Upper lobe of left lung (tissue), 6 donors: ENCODE results near the gene MT1B. TPM values are rescaled to one million over a fixed set of nuclear protein-coding genes. Genes with fewer than 3 reads are reported as not detected.

Experiments
- ATAC-seq, 2 donors: fragments of 200-7000 bp; cut with Tn5 transposase; one replicate each; pipeline ENCODE4 v1.9.1; 2022; ENCODE audit warnings: mild to moderate bottlenecking in 2 of 2, moderate library complexity in 2 of 2; ENCODE audit not compliant: low FRiP score in 2 of 2
- DNase-seq, 2 donors: peaks; one replicate each; pipeline ENCODE4 v3.0.0-alpha.2; 2019 to 2020
- H3K27ac ChIP-seq, 4 donors: fragments of 200-600 bp; sonication (generic); one replicate each; pipeline ENCODE4 v1.5.1; 2016 to 2019
- H3K27me3 ChIP-seq, 4 donors: fragments of 200-600 bp; sonication (generic); one replicate each; pipeline ENCODE4 v1.5.1; 2017 to 2019
- H3K36me3 ChIP-seq, 4 donors: fragments of 200-600 bp; sonication (generic); one replicate each; pipeline ENCODE4 v1.5.1; 2016 to 2019
- H3K4me1 ChIP-seq, 4 donors: fragments of 200-600 bp; sonication (generic); one replicate each; pipeline ENCODE4 v1.5.1; 2018 to 2019
- H3K4me3 ChIP-seq, 4 donors: fragments of 200-600 bp; sonication (generic); one replicate each; pipeline ENCODE4 v1.5.1; 2017 to 2019; ENCODE audit warnings: mild to moderate bottlenecking in 2 of 4, moderate library complexity in 1 of 4
- H3K9me3 ChIP-seq, 4 donors: fragments of 200-600 bp; sonication (generic); one replicate each; pipeline ENCODE4 v1.5.1; 2018 to 2019
- EP300 ChIP-seq, 4 donors: sonication (generic); formaldehyde crosslinking; IDR thresholded peaks; one replicate each; pipeline ENCODE4 v1.5.1; 2017; ENCODE audit warnings: antibody characterized with exemption in 4 of 4, control low read depth in 2 of 4
- POLR2A ChIP-seq, 4 donors: fragments of 450-650 bp; IDR thresholded peaks; one replicate each; pipeline ENCODE4 v1.5.1; 2016 to 2017; ENCODE audit warnings: antibody characterized with exemption in 4 of 4, mild to moderate bottlenecking in 2 of 4
- POLR2AphosphoS5 ChIP-seq, 2 donors: sonication (generic); formaldehyde crosslinking; IDR thresholded peaks; one replicate each; pipeline ENCODE4 v1.5.1; 2017; ENCODE audit warnings: antibody characterized with exemption in 2 of 2
- WGBS, 2 donors: methylation state at CpG; one replicate each; pipeline ENCODE4 v1.1.5; 2017 to 2018; 5-methylcytosine and 5-hydroxymethylcytosine counted together
- total RNA-seq, 6 donors: library from RNA; depleted of rRNA in 4 of 6; stranded (reverse); fragments of >200 nt in 4 of 6; gene quantifications; one replicate each; pipeline versions ENCODE4 v1.1.0 to v1.2.1, GENCODE V29; 2016 to 2021
- TF ChIP-seq, protein P1 (sequence below), 6 experiments: fragments of 450-650 bp in 4 of 6; fragments of 200-600 bp in 2 of 6; sonication (generic) in 2 of 6; IDR thresholded peaks; one replicate each; pipeline ENCODE4 v1.5.1; 2016 to 2019; ENCODE audit warnings: antibody characterized with exemption in 6 of 6
- donor health status: DM: no; HTN: no; CAD: no; lungs with moderate emphysema.
- donor health status: DM: no; HTN: yes; CAD: no; lungs with severe emphysema.

MT1B gene
- total RNA-seq, 6 donors from 2014 or later, result not detected

DNA sequence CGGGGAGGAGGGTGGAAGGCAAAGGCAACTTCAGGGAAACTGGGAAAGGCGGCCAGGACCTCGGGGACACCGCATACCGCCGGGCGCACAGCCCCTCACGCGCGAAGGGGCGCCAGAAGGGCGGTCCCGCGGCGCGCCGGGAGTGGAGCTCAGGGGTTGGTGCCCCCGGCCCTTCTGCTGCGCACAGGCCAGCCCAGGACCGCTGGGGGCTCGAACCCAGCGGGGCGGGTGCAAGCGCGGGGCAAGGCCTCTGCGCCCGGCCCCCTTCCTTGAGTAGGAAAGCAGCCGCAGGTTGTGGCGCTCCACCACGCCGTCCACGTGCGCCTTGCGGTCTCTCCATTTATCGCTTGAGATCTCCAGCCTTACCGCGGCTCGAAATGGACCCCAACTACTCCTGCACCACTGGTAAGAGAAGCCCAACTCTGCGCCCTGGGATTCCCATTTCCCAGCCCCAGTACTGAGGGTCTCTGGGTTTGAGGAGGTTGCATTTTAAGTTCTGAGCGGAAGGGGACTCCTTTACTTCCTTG lies 16.2 kb upstream of the MT1B start:
- H3K27me3 ChIP-seq, result peaks cover 0 to 18% (median 5%) of the 10 kb centered on the region in 4 donors
- ATAC-seq (no peak), DNase-seq (peak in 1 of 2 donors; percentile 85)
- H3K9me3 ChIP-seq, result no peaks in the 10 kb centered on the region
- H3K4me3 ChIP-seq, result peak overlapping the region in 2 of 4 donors; percentile 13 to 56
- H3K27ac ChIP-seq, result no peak overlapping the region
- peaks cover 16 to 50% (median 28%) of the 10 kb centered on the region in 4 donors for H3K4me1 ChIP-seq
- no peak for TF ChIP-seq POLR2A (IDR thresholded peaks at IDR 0.05)
- TF ChIP-seq POLR2AphosphoS5 (IDR thresholded peaks at IDR 0.05), result no peak
- TF ChIP-seq, protein P1, sequence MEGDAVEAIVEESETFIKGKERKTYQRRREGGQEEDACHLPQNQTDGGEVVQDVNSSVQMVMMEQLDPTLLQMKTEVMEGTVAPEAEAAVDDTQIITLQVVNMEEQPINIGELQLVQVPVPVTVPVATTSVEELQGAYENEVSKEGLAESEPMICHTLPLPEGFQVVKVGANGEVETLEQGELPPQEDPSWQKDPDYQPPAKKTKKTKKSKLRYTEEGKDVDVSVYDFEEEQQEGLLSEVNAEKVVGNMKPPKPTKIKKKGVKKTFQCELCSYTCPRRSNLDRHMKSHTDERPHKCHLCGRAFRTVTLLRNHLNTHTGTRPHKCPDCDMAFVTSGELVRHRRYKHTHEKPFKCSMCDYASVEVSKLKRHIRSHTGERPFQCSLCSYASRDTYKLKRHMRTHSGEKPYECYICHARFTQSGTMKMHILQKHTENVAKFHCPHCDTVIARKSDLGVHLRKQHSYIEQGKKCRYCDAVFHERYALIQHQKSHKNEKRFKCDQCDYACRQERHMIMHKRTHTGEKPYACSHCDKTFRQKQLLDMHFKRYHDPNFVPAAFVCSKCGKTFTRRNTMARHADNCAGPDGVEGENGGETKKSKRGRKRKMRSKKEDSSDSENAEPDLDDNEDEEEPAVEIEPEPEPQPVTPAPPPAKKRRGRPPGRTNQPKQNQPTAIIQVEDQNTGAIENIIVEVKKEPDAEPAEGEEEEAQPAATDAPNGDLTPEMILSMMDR (IDR thresholded peaks at IDR 0.05), result no peak
- TF ChIP-seq EP300 (IDR thresholded peaks at IDR 0.05), result no peak
- 31 to 60% methylated on average over 19 to 21 of the region's 40 CpGs for WGBS, 2 donors
- no peaks in the 10 kb centered on the region for H3K36me3 ChIP-seq

DNA sequence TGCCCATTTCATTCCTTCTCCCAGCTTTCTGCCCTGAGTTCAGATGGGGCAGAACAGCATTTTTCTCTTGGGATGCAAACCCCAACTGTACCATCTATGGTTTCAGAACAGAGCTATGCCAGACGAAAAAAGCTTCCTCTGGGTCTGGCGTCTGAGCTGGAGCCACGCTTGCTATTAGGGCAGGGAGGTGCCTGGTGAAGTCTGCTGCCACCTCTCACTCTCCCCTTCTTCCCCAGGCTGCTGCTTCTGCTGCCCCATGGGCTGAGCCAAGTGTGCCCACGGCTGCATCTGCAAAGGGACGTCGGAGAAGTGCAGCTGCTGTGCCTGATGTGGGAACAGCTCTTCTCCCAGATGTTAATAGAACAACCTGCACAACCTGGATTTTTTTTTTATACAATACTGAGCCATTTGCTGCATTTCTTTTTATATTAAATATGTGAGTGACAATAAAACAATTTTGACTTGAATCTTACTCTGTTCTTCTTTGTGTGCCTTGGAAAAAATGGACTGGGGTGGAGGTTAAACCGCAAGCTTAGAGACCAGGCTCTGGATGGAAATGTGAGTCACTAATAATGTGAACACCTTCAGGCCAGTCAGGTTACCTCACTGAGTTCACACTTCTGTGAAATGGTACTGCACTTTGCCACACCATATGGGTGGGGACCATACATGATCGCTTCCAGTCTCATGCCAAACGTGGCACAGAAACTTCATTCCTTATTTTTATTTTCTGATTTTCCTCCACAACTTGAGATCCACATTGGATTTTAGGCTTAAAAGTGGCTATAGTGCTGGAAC lies 14.9 kb upstream of the MT1B start:
- H3K4me3 ChIP-seq, result no peak overlapping the region
- TF ChIP-seq POLR2AphosphoS5 (IDR thresholded peaks at IDR 0.05) (no peak), EP300 (IDR thresholded peaks at IDR 0.05) (no peak)
- WGBS, 2 donors, result 56 to 64% methylated on average over 9 of the region's 9 CpGs
- no peak overlapping the region for H3K27ac ChIP-seq
- DNase-seq (no peak), ATAC-seq (no peak)
- peaks cover 0 to 18% (median 5%) of the 10 kb centered on the region in 4 donors for H3K27me3 ChIP-seq
- H3K36me3 ChIP-seq, result no peaks in the 10 kb centered on the region
- H3K9me3 ChIP-seq, result no peaks in the 10 kb centered on the region
- H3K4me1 ChIP-seq, result peaks cover 16 to 44% (median 27%) of the 10 kb centered on the region in 4 donors

DNA sequence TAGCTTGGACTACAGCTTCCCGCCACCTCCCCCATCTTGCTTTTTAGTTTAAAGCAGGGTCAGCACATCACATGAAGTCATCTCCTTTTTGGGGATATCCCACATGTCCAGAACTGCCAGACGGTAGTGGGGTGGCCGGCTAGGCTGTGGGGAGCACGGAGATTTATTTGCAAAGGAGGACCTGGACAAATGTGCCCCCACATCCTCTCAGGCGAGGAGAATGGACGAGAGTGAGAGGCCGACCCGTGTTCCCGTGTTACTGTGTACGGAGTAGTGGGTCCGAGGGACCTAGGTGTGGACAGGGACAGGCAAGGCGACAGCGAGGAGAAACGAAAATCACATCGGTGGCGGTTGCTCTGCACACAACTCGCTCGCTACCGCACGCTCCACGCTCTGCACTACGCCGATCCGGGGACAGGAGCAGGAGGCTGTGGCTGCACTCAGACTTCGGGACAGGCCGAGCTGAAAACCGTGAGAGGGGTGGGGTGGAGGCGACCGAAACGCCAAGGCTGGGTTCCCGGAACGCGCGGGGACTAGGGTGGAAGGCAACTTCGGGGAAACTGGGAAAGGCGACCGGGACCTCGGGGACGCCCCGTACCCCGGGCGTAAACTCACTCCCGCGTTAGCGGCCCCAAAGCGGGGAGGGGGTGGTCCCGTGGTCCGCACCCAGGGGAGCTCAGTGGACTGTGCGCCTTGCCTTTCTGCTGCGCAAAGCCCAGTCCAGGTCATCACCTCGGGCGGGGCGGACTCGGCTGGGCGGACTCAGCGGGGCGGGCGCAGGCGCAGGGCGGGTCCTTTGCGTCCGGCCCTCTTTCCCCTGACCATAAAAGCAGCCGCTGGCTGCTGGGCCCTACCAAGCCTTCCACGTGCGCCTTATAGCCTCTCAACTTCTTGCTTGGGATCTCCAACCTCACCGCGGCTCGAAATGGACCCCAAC lies 13.6 kb upstream of the MT1B start, which contains the start of gene MT1A:
MT1A (plus strand) TSS at position 853 of the 937 bp plus-strand sequence; CDS start at position 926, 73 bp downstream.
- Histone ChIP-seq H3K27ac (peak within 1 kb of the TSS; percentile 36 to 80 (median 74)), H3K4me3 (peak within 1 kb of the TSS; percentile 25 to 55 (median 50)), H3K9me3 (no peaks in the 10 kb centered on the region), H3K36me3 (no peaks in the 10 kb centered on the region), H3K4me1 (peaks cover 22 to 37% (median 27%) of the 10 kb centered on the region in 4 donors), H3K27me3 (peaks cover 0 to 18% (median 4%) of the 10 kb centered on the region in 4 donors)
- peak; percentile 82 to 87 for ATAC-seq
- WGBS, 2 donors, result 10 to 14% methylated on average over 42 to 43 of the region's 68 CpGs
- TF ChIP-seq EP300 (IDR thresholded peaks at IDR 0.05), result peak; percentile 50 to 92 (median 74)
- TF ChIP-seq POLR2A (IDR thresholded peaks at IDR 0.05), result peak in 3 of 4 donors; percentile 36 to 70 (median 45)
- peak; percentile 81 to 82 for TF ChIP-seq POLR2AphosphoS5 (IDR thresholded peaks at IDR 0.05)
- TF ChIP-seq, protein P1 (IDR thresholded peaks at IDR 0.05), result peak in 1 of 6 experiments; percentile 6
- DNase-seq, result peak; percentile 80 to 94

DNA sequence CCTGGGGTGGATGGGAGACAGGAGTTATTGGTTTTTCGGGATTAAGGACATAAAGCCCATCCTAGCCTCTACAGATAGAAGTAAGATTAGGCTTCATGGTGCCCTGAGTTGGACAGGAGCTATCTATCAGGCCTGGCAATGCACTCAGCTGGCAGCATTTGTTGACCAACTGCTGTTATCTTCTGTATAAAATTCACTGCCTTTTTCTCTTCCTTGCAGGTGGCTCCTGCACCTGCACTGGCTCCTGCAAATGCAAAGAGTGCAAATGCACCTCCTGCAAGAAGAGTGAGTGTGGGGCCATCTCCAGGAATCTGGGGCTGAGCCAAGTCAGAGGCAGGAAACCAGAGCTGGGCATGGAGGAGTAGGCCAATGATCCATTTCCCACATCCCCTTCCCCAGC lies 12.6 kb upstream of the MT1B start:
- H3K27ac ChIP-seq, result peak overlapping the region in 2 of 4 donors; percentile 36 to 80
- DNase-seq, result no peak
- H3K9me3 ChIP-seq, result no peaks in the 10 kb centered on the region
- TF ChIP-seq, protein P1 (IDR thresholded peaks at IDR 0.05), result no peak
- TF ChIP-seq POLR2AphosphoS5 (IDR thresholded peaks at IDR 0.05), result no peak
- TF ChIP-seq POLR2A (IDR thresholded peaks at IDR 0.05), result no peak
- no peaks in the 10 kb centered on the region for H3K36me3 ChIP-seq
- peaks cover 31 to 43% (median 37%) of the 10 kb centered on the region in 4 donors for H3K4me1 ChIP-seq
- WGBS, 2 donors, result 50 to 57% methylated on average over 1 of the region's 1 CpG
- ATAC-seq, result no peak
- H3K4me3 ChIP-seq, result peak overlapping the region in 1 of 4 donors; percentile 55
- peaks cover 0 to 18% (median 4%) of the 10 kb centered on the region in 4 donors for H3K27me3 ChIP-seq
